Head of caudate nucleus (tissue), 42 donors: ENCODE measurements around the gene INSRR.

Experiments used
- DNase-seq, 42 donors: peaks; one replicate each; pipeline versions ENCODE4 v3.0.0 to v3.0.0-alpha.2; 2020 to 2021; ENCODE audit warnings: mixed read lengths in 7 of 42
- intact Hi-C: fragments of 100-400 bp; cut with DNase I; formaldehyde crosslinking; loops from one replicate; pipeline ENCODE4 v1.15.0; 2022

INSRR gene

GRCh38 chr1:156801409-156802121, 57.4 kb downstream of the INSRR start:
- peak in 3 of 42 donors; percentile 2 to 13 (median 3) for DNase-seq
- intact Hi-C loops = no loop called here

GRCh38 chr1:156797212-156797871, 61.6 kb downstream of the INSRR start:
- DNase-seq = peak in 37 of 42 donors; percentile 25 to 84 (median 59)
- intact Hi-C loops = loop anchor here (10.0 kb wide), 1 partner anchor 67 kb away; the partner anchor contains the start of gene NTRK1

- intact Hi-C loops = loop anchor here (10.0 kb wide), 1 partner anchor 68 kb away; the partner anchor contains the start of gene NTRK1
- DNase-seq = peak in 2 of 42 donors; percentile 3 to 27
Measured at GRCh38 chr1:156796340-156797097, 62.4 kb downstream of the INSRR start.

GRCh38 chr1:156795787-156796186, 63.1 kb downstream of the INSRR start:
- peak in 40 of 42 donors; percentile 23 to 85 (median 62) for DNase-seq
- intact Hi-C loops = loop anchor here (10.0 kb wide), 1 partner anchor 69 kb away; the partner anchor contains the start of gene NTRK1

GRCh38 chr1:156795374-156795733, 63.6 kb downstream of the INSRR start:
- DNase-seq = peak in 4 of 42 donors; percentile 10 to 37 (median 22)
- intact Hi-C loops = loop anchor here (10.0 kb wide), 1 partner anchor 69 kb away; the partner anchor contains the start of gene NTRK1

- intact Hi-C loops = loop anchor here (10.0 kb wide), 1 partner anchor 70 kb away; the partner anchor contains the start of gene NTRK1
- DNase-seq = peak in 1 of 42 donors; percentile 11
Measured at GRCh38 chr1:156794506-156795373, 64.2 kb downstream of the INSRR start.
